SIG-M5 (cell line): ENCODE results near the gene RAET1G.
"Not testable (repeated sequence)": the region's sequence is repeated elsewhere in the genome, so short reads cannot be mapped to it uniquely, and the experiment has no call there.

Experiments used
- DNase-seq: peaks from one replicate; lab custom pipeline; 2025; lab: John Stamatoyannopoulos, UW

RAET1G gene

DNA sequence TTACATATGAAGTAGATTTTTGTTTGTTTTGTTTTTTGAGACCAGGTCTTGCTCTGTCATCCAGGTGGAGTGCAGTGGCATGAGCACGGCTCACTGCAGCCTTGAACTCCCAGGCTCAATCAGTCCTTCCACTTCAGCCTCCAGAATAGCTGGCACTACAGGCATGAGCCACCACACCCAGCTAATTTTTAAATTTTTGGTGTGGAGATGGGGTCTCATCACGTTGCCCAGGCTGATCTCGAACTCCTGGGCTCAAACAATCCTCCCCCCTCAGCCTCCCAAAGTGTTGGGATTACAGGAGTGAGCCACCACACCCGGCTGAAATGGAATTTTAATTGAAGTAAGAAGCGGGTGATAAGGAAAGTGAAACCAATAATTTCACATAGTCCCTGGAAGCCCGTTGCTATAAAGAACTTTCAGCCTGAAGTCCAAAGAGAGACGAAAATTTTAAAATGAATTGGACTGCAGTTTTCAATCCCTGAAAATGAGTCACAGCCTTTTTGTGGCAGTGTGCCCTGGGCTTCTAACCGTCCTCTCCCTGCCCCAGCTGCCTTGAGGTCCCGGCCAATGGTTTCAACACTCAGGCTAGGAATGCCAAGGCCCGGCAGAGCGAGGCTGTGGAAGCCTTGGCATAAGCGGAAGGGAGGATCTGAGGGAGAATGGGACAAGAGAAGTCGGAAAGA, 25.8 kb downstream of the RAET1G start:
- no peak for DNase-seq

DNA sequence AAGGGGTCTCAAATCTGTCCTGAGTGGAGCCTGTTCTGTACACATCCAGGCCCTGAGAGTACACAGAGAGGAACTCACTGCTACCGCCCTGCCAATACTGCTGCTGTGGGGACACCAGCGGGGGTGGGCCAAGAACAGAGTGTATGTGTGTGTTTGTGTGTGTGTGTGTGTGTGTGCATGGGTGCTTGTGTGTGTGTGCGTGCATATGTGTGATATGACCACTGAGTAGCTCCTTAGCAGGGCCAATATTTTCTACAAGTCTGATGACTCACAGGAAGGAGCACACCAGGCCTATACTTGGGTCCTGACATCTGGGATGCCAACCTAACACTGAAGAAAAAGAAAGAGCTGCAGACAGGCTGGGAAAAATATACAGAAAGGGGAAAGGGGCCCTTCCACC, 26.4 kb downstream of the RAET1G start:
- no peak for DNase-seq

DNA sequence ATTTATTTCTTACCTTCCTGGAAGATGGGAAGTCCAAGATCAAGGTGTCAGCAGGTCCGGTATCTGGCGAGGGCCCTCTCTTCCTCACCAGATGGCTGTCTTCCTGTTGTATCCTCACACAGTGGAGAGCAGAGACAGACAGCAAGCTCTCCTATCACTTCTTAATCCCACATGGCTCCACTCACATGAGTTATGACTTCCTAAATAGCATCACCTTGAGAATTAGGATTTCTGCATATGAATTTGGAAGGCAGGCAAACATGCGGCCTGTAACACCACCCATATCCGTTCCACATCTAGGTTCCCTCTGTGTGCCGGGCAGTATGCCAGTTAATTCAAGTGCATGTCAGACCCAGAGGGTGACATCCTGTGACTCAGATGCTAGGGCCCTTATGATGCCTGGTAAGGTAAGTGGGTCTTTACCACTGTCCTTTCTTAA, 27.1 kb downstream of the RAET1G start:
- DNase-seq: no peak

DNA sequence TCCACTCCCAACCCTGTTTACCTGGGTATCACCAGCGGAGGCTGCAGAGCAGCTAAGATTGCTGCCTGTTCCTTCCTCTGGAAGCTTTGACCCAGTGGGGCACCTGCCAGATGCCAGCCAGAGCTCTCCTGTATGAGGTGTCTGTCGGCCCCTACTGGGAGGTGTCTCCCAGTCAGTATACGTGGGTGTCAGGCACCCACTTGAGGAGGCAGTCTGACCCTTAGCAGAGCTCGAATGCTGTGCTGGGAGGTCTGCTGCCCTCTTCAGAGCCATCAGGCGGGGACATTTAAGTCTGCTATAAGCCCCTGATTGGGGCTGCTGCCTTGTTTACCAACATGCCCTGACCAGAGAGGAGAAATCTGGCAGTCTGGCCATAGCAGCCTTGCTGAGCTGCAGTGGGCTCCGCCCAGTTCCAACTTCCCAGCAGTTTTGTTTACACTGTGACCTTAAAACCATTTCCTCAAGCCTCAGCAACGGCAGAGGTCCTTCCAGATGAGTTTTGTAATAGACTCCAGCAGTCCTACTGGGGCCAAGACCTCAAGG, 27.8 kb downstream of the RAET1G start:
- no peak for DNase-seq

DNA sequence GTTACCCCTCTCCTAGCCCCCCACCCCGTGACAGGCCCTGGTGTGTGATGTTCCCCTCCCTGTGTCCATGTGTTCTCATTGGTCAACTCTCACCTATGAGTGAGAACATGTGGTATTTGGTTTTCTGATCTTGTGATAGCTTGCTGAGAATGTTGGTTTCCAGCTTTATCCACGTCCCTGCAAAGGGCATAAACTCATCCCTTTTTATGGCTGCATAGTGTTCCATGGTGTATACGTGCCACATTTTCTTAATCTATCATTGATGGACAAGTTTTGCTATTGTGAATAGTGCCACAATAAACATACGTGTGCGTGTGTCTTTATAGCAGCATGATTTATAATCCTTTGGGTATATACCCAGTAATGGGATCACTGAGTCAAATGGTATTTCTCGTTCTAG, 31.1 kb downstream of the RAET1G start:
- not testable (repeated sequence) for DNase-seq

DNA sequence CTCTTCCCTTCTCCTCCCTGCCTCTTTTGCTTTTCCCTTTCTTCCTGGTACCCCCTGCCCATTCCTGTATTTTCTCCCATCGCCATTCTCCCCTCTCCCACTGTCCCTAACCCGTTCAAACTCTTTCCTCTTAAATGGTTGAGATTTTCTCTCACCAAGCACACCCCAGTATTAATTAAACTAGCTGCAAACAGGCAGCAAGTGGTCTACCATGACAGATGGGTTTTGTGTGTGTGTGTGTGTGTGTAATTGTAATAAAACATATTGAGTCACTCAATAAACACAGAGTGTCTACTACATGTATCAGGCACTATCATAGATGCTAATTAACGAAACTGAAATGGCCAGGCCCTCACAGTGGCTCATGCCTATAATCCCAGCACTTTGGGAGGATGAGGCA, 31.7 kb downstream of the RAET1G start:
- DNase-seq: no peak

DNA sequence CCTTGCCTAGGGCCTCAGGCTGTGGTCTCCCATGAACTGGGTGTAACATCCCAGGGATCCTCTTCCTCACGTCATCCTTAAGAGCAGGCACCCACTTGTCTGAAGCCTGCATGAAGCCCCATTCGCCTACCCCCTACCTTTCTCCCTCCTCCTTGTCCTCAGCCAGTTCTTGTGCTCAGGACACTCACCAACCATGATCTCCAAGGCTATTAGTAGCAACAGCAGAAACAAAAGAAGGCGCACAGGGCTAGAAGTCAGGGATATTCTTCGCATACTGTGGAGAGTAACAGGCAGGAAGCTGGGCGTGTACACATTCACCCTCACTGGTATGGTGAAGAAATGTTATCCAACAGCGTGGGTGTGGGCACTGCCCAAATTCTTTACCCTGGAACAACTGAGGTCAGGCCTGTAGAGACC, 32.3 kb downstream of the RAET1G start:
- DNase-seq: no peak

DNA sequence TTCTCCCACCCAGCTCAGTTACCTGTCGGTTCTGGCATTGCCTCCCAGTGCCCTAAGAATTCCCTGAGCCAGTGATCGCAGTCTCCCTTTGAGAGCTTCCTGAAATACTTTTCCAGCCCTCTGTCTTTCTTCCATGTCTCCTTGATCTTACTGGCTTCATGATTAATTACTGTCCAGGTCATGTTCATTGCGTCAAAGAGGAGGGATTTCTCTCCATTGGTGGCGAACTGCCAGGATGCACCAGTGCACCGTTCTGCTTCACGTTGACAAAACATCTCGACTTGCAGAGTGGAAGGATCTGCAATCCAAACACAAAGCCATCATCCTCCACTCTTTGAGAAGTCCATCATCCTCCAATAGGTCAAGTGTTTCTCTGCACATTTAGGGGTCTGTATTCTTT, 33.6 kb downstream of the RAET1G start:
- no peak for DNase-seq

DNA sequence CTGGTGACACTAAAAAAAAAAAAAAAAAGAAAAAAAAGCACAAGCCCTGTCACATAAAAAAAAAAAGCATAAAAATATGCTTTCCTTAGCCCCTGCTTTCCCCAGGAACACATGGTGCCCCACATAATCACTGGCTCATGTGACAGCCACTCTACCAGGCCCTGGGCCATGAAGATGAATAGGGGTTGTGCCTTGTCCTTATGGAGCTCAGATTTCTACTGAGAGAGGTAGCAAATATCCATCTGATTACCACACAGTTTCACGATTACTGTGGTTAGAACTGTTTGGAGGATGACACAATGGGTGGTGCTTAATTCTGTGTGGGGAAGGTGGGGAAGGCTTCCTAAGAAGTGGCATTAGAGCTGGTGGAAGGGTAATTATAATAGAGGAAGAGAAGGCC, 34.3 kb downstream of the RAET1G start:
- DNase-seq: no peak

DNA sequence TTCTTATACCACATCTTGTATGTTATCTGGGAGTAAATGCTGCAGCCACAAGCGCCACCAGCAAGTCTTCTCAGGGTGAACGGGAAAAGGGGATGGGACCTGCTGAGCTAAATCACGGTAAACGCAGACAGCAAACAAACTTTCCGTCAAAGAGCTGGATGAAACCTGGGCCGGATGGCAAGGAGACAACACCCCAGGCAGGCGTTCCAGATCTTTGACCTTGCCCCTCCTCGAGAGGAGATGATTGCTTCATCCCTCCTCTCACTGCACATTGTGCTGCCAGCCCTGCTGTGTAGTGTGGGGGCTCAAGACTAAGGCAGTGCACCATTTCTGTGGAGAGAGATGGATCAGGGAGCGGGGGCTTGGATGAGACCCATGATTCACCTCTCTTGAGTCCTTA, 34.8 kb downstream of the RAET1G start:
- DNase-seq: no peak

DNA sequence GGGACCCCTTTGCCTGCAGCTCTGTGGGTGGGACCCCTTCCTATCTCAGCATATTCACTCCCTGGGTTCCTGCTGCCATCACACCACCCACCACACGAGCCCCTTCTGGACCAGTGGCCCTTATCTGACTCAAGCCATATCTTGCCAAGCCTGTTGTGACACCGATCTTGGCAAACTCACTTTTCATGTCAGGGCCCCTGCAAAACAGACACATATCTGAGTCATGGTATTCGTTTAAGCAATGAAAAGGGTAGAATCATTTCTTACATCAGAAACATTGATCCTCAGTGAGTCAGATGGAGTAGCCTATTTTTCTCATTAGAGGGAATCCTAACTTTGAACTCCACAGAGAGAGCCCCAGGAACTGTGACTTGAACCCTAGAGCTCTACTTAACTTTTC, 35.6 kb downstream of the RAET1G start:
- DNase-seq: no peak

DNA sequence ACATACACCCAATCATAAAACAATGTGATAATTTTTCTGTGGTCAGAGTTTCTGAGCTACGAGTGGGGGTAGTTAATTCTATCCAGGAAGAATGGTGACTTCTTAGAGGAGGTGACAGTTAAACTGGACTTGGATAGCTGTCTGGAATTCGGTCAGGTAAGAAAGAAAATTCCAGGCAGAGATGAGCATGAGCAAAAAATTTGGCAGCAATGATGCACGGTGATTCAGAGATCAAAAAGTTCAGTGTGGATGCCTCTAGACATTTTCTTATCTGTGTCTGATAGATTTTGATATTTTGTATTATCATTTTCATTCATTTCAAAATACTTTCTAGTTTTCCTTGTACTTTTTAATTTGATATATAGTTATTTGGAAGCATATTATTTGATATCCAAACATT, 37.0 kb downstream of the RAET1G start:
- no peak for DNase-seq

DNA sequence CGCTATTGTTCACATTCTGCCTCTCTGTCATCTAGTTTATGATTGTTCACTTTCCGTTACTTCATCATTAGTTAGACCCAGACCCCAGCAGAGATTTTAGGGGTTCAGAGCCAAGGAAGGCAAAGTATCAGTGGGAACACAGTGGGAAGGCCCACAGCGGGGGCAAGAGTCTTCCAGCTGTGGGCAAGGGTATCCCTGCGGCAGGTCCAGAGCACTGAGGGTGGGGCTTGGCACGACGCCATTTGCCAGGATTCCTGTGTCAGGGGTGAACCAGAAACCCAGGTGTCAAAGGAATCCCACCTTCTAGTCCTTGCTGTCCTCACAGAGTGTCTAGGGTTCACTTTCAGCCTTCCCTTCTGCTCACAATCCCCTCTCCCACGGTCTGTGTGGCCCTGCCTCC, 38.3 kb downstream of the RAET1G start:
- no peak for DNase-seq

DNA sequence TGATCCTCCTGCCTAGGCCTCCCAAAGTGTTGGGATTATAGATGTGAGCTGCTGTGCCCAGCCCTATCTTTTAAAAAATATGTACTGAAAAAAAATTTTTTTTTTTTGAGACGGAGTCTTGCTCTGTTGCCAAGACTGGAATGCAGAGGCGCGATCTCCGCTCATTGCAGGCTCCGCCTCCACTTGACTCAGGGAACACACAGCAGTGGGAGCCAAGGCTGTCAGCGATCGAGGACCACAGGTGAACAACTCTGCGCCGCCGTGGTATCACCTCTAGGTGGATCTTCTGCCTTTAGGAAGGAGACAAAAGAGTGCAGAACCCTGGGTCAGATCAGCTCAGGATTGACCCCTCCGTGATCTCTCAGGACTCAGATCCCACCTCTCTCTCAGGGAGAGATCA, 38.7 kb downstream of the RAET1G start:
- no peak for DNase-seq

DNA sequence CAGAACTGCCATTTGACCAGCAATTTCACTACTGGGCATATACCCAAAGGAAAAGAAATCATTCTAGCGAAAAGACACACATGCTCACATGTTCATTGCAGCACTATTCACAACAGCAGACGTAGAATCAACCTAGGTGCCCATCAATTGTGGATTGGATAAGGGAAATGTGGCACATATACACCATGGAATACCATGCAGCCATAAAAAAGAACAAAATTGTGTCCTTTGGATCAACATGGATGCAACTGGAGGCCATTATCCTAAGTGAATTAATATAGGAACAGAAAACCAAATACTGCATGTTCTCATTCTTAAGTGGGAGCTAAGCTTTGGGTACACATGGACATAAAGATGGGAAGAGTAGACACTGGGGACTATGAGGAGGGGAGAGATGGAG, 41.1 kb downstream of the RAET1G start:
- DNase-seq: no peak

DNA sequence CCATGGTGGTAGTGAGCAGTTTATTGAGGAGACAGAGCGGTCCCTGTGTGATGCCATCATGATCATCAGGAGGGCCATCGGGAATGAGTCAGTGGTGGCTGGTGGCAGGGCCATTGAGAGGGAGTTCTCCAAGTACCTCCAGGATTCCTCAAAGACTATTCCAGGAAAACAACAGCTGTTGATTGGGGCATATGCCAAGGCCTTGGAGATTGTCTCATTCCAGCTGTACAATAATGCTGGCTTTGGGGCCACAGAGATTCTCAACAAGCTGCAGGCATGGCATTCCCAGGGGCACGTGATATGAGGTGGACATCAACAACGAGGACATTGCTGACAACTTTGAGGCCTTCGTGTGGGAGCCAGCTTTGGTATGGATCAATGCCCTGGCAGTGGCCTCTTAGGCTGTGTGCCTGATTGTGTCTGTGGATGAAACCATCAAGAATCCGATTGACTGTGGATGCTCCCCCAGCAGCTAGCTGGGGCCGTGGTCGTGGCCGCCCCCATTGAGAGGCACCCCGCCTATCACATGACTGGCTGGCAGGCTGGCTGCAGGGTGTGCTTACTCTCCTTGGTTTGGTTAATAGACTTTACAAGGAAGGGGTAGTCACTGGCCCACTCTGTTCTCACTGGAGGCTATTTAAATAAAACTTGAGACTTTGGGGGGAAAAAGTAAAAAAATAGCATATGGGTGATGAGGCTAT, 41.7 kb downstream of the RAET1G start:
- no peak for DNase-seq

DNA sequence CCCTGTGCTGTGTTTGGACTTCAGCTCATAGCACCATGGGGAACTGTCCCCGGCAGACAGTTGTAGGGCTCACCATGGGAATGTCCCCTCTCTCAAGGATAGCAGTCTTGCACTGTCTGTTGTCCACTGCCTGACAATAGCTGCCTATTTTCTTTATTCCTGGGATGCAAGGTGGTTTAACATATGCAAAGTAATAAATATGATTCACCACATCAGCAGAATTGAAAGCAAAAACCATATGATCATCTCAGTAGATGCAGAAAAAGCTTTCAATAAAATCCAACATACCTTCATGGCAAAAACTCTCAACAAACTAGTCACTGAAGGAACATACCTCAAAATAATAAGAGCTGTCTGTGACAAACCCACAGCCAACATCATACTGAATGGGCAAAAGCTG, 45.3 kb downstream of the RAET1G start:
- no peak for DNase-seq

DNA sequence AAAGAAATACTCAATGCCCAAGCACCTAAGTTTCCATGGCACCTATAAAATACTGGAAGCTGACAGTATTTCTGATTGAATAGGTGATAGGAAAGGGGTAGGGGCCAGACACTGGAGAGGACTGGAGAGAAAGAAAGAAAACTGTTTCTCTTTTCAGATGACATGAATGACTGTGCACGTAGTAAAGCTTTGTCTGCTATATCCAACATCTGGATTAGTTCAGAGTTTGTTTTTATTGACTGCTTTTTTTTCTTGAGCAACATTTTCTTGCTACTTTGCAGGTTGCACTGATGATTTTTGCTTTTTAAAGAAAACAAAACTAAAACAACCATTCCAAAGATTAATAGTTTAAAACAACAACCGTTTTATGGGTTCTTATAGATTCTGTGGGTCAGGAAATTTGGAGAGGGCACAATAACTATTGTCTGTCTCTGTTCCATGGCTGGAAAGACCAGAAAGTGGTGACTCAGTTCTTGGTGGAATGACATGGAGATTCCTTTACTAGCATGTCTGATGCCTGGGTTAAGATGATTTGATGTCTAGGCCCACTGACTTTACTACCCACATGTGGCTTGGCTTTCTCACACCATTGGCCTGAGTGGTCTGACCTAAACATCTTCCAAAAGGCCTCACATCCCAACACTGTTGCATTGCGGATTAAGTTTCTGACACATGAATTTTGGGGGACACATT, 46.5 kb downstream of the RAET1G start:
- no peak for DNase-seq

DNA sequence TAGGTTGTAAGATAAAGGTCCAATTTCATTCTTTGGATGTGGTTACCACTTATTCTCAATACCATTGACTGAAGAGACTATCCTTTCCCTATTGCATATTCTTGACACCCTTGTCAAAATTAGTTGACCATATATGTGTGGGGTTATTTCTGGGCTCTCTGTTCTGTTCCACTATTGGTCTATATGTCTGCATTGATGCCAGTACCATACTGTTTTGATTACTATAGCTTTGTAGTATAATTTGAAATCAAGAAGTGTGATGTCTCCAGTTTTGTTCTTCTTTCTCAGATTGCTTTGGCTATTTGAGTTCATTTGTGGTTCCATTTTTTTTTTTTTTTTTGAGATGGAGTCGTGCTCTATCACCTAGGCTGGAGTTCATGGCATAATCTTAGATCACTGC, 50.7 kb downstream of the RAET1G start:
- no peak for DNase-seq

DNA sequence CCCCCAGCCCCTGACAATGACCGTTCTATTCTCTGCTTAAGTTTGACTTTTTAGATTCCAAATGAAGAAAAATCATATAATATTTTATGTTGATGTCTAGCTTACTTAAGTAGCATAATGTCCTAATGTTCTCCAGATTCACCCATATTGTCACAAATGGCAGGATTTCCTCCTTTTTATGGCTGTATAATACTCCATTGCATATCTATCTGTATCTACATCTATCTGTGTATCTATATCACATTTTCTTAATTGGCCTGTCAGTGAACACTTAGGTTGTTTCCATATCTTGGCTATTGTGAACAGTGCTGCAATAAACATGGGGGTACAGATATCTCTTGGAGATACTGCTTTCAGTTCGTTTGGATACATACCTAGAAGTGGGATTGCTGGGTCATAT, 51.7 kb downstream of the RAET1G start:
- DNase-seq: no peak

DNA sequence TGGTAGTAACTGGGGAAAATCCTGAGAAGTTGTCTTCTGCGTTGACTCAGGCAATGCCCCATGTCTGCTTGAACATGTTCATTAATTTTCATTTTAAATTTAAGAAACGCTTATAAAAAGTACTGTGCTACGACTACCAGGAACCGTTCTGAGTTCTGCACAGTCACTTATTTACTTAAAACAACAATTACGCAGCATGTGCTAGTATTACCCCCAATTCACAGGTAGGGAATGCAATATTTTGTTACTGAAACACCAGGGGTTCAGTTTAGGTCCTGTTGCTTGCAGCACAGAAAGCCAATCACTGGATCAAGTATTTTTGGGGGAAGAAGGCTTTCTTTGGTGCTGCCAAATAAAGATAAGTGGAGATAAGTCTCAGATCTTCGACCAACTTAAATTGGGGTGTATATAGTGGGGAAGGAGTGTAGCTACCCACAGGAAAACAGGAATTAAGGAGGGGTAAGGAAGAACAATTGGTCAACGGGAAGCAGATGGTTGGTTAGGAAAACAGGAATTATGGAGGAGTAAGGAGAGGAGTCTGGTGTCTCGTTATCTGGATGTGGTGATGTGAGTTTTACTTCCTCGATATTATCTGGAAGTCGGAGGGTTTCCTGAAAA, 53.5 kb downstream of the RAET1G start:
- no peak for DNase-seq

DNA sequence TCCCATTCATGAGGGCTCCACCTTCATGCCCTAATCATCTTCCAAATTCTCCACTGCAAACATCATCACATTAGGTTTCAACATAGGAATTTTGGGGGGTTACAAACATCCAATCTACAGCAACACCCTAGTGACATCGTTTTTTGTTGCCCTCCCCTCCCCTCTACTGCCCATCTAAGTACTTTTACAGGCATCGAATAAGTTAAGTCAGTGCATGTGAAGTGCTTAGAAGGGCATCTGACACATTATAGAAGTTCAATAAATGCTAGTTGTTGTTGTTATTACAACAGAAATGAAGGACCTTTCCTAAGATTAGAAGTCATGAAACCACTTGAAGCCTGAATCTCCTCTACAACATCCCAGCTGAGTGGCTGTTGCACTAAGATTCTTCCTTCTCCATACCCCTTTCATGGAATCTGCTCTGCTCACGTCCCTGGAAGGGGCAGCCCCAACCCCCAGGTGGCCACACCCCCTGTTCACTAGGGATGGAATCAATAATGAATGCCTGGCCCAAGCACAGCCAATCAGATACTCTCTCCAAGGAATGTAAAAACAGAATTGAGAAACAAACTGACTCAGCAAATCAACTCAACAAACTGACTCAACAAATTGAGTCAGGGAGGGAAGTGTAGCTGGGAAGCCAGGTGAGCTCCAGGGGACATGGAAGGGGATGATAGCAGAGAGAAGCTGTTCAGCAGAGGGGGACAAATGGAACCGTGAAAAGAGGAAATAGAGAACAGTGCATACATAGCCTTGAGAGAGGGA, 54.9 kb downstream of the RAET1G start:
- DNase-seq: no peak
